ENCODE results near the gene ZFP91. TPM values are rescaled to one million over a fixed set of nuclear protein-coding genes. Genes with fewer than 3 reads are reported as not detected.

ZFP91 gene
- total and polyA plus RNA-seq, 9 of the 15 experiments (the other 6 are each of a cell fraction or from before 2014, with no cell fraction given), result 17.6 to 58.3 (median 34.0) TPM

DNA sequence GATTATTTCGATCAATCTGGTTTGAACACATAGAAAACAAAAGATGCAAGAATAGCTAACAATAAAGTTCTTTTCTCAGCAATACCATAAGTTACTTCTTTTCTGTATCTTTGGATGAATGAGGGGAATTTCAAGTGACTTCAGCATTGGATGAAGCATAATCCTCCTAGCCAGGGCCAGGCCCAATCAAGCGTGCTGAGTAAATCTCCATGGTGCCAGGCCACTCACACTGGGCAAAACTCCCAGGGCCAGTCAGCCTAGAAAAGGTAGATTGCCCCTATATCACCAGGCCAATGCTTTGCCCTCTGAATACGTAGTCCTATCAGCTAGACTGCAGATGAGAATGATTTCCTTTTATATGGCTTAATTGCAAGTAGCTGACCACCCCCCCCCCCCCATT is 49.6 kb downstream of the ZFP91 start:
- no peaks in the 10 kb centered on the region for H3K9me1 ChIP-seq (ENCODE audit: control insufficient read depth, insufficient read depth, low read length)
- H3K36me3 ChIP-seq (ENCODE audit: control insufficient read depth, insufficient read depth, low read length), result peaks cover 44% of the 10 kb centered on the region
- ChIA-PET CTCF (ENCODE audit: low intra/inter-chr PET ratio) (no interaction called here), POLR2A (interaction anchor here (0.6 kb wide), 1 partner anchor 156 kb away, joined by 3 read pairs; no protein-coding TSS in a partner anchor)
- no peak overlapping the region for H2AFZ ChIP-seq (ENCODE audit: low read depth, low read length)
- intact Hi-C loops (cut with micrococcal nuclease), result no loop called here
- FAIRE-seq (no peak), DNase-seq (ENCODE audit: extremely low read depth in 1 of 4, low spot score in 3 of 4) (no peak), ATAC-seq (no peak)
- in situ Hi-C loops (cut with MboI), result loop anchor here (25.0 kb wide), 1 partner anchor 509 kb away; the partner anchor contains the start of gene FAM111A
- WGBS (ENCODE audit: insufficient coverage, low coverage, missing lambda C conversion rate), result 91% methylated on average over 3 of the region's 3 CpGs
- TF ChIP-seq, protein P1, sequence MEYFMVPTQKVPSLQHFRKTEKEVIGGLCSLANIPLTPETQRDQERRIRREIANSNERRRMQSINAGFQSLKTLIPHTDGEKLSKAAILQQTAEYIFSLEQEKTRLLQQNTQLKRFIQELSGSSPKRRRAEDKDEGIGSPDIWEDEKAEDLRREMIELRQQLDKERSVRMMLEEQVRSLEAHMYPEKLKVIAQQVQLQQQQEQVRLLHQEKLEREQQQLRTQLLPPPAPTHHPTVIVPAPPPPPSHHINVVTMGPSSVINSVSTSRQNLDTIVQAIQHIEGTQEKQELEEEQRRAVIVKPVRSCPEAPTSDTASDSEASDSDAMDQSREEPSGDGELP (CRISPR knock-in tag; IDR thresholded peaks at IDR 0.05; ENCODE audit: borderline replicate concordance), result no peak
- TF ChIP-seq MAFG (tag; conservative IDR thresholded peaks at IDR 0.05) (no peak), MYBL2 (IDR thresholded peaks at IDR 0.05; ENCODE audit: low read depth) (no peak), MYBL2 (CRISPR knock-in tag; IDR thresholded peaks at IDR 0.05; ENCODE audit: borderline replicate concordance) (no peak), ETV6 (IDR thresholded peaks at IDR 0.05; ENCODE audit: borderline replicate concordance in 1 of 2, low read depth in 2 of 2, low read length in 1 of 2) (no peak), ETV6 (CRISPR knock-in tag; IDR thresholded peaks at IDR 0.05; ENCODE audit: borderline replicate concordance) (no peak), YBX1 (IDR thresholded peaks at IDR 0.05) (no peak), ZNF140 (CRISPR knock-in tag; IDR thresholded peaks at IDR 0.05) (no peak), MTA3 (IDR thresholded peaks at IDR 0.05; ENCODE audit: borderline replicate concordance) (no peak), ZNF175 (CRISPR knock-in tag; IDR thresholded peaks at IDR 0.05; ENCODE audit: low read depth) (no peak), FOS (IDR thresholded peaks at IDR 0.05; ENCODE audit: extremely low read depth, insufficient read length) (no peak), CBFA2T2 (conservative IDR thresholded peaks at IDR 0.05) (no peak), ZNF212 (CRISPR knock-in tag; IDR thresholded peaks at IDR 0.05) (no peak), GATAD2A (IDR thresholded peaks at IDR 0.05) (no peak)
- TF ChIP-seq, protein P2, sequence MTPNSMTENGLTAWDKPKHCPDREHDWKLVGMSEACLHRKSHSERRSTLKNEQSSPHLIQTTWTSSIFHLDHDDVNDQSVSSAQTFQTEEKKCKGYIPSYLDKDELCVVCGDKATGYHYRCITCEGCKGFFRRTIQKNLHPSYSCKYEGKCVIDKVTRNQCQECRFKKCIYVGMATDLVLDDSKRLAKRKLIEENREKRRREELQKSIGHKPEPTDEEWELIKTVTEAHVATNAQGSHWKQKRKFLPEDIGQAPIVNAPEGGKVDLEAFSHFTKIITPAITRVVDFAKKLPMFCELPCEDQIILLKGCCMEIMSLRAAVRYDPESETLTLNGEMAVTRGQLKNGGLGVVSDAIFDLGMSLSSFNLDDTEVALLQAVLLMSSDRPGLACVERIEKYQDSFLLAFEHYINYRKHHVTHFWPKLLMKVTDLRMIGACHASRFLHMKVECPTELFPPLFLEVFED (CRISPR knock-in tag; conservative IDR thresholded peaks at IDR 0.05), result no peak
- H3K79me2 ChIP-seq (ENCODE audit: control insufficient read depth, insufficient read depth, low read length), result no peaks in the 10 kb centered on the region
- no peak overlapping the region for H3K9ac ChIP-seq (ENCODE audit: insufficient read depth in 1 of 2, low read depth in 2 of 2, low read length in 2 of 2)
- no TSS peak for BruUV-seq (replicated peaks)
- no peaks in the 10 kb centered on the region for H4K20me1 ChIP-seq (replicated peaks; ENCODE audit: control insufficient read depth, insufficient read depth, low read length)
- H3K4me2 ChIP-seq (ENCODE audit: insufficient read depth, low read length), result no peak overlapping the region
- no peaks in the 10 kb centered on the region for H3K27me3 ChIP-seq (ENCODE audit: control insufficient read depth in 2 of 2, insufficient read depth in 2 of 2, low read length in 2 of 2)
- no peaks in the 10 kb centered on the region for H3K4me1 ChIP-seq (replicated peaks in 1 of 2; ENCODE audit: control insufficient read depth in 2 of 2, insufficient read depth in 2 of 2, low read length in 2 of 2)
- H3K27ac ChIP-seq (ENCODE audit: extremely low read depth, low read depth, low read length), result no peak overlapping the region
- H3K9me3 ChIP-seq (replicated peaks; ENCODE audit: control insufficient read depth, insufficient read depth, low read depth, low read length), result no peaks in the 10 kb centered on the region
- H3K4me3 ChIP-seq, result no peak overlapping the region

Data from K562 (cell line).